DMS79 treated with DMSO at 0.1 percent for 48 hours (cell line): ENCODE results near the gene SORT1.

Experiments used
- DNase-seq: peaks from one replicate; lab custom pipeline; 2025; lab: John Stamatoyannopoulos, UW

Gene SORT1

GRCh38 chr1:109261578-109261977 lies 136.1 kb downstream of the SORT1 start:
- no peak for DNase-seq

GRCh38 chr1:109261006-109261405 lies 136.7 kb downstream of the SORT1 start:
- DNase-seq: no peak

- DNase-seq: no peak
Measured at GRCh38 chr1:109259674-109260557, 137.8 kb downstream of the SORT1 start.
